Stomach (tissue), 4 donors: ENCODE measurements around the gene DRAM1.

Source experiments
- CTCF ChIP-seq, 7 experiments: fragments of 450-650 bp in 4 of 7; fragments of 200-600 bp in 3 of 7; sonication (generic) in 3 of 7; IDR thresholded peaks; one replicate each; pipeline ENCODE4 v1.5.1; 2016 to 2019; ENCODE audit warnings: antibody characterized with exemption in 7 of 7, control low read depth in 2 of 7, mild to moderate bottlenecking in 1 of 7
- EP300 ChIP-seq: sonication (generic); formaldehyde crosslinking; IDR thresholded peaks from one replicate; pipeline ENCODE4 v1.6.1; 2017; ENCODE audit warnings: antibody characterized with exemption
- POLR2A ChIP-seq, 4 donors: fragments of 450-650 bp; IDR thresholded peaks; one replicate each; pipeline ENCODE4 v1.6.1; 2016; ENCODE audit warnings: antibody characterized with exemption in 4 of 4, control low read depth in 2 of 4, mild to moderate bottlenecking in 1 of 4, moderate library complexity in 1 of 4
- POLR2AphosphoS5 ChIP-seq, 3 donors: sonication (generic); formaldehyde crosslinking; IDR thresholded peaks; one replicate each; pipeline ENCODE4 v1.6.1; 2016; ENCODE audit warnings: antibody characterized with exemption in 3 of 3

- TF ChIP-seq CTCF (IDR thresholded peaks at IDR 0.05) (no peak), EP300 (no peak), POLR2A (IDR thresholded peaks at IDR 0.05) (no peak), POLR2AphosphoS5 (IDR thresholded peaks at IDR 0.05) (no peak)
These were observed 24.4 kb upstream of the DRAM1 start for GRCh38 chr12:101852998-101853397.
